Measurements from ENCODE around the gene SLC27A6. TPM values are rescaled to one million over a fixed set of nuclear protein-coding genes. Genes with fewer than 3 reads are reported as not detected.
"Not testable (repeated sequence)": the region's sequence is repeated elsewhere in the genome, so short reads cannot be mapped to it uniquely, and the experiment has no call there.

Gene SLC27A6
- total RNA-seq, 1 donor from 2014 or later = not detected

DNA sequence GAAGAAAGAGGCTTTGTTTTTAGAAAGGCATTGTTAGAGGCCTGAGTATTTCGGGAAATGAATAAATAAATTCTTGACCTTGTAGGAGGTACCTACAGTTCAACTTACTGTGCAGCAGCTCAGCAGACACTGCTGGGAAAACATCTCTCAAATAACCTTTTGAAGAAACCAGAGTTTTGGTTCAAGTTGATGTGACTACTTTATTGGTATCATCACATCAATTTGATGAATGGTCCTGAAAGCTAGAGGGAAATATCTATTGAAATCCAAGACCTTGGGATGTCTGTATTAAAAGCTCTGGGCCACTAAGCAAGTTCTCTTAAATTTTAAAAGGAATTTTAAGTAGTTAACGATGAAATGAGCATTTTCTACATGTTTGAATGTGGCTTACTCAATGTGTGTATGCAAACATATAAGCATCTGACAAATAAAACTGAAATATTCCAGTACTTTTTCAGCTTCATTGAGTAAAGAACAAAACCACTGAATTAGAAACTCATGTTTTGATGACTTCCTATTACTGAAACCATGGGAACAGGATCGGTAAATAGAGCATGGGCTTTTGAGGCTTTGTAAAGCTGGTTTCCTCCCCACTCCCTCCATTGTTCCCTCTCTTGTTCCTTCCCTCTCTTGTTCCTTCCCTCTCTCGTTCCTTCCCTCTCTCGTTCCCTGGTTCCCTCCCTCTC, 36.7 kb downstream of the SLC27A6 start:
- no peak for DNase-seq (ENCODE audit: low read depth, low spot score)

GRCh38 chr5:129002527-129002842, 37.2 kb downstream of the SLC27A6 start:
- no peak for DNase-seq (ENCODE audit: low read depth, low spot score)

- no peak for DNase-seq (ENCODE audit: low read depth, low spot score)
Observed at GRCh38 chr5:129003232-129003631, 37.9 kb downstream of the SLC27A6 start.

DNA sequence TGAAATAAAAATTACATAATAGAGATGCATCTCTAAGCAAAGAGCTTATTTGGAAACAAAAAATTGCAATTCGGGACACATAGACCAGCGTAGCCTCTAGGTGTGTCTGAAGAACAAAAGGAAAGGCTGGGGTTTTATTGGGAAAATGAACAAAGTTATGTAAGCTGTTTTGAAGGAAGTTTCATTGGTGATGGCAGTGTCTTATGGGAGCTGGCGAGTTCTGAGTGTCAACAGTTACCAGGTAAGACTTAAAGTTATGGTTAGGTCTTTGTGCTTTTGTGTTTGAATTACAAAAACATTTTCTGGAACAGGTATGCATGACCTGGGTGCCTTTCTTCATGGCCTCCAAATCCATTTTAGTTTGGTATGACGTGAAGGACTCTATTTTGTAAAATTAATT, 48.9 kb downstream of the SLC27A6 start:
- no peak for DNase-seq (ENCODE audit: low read depth, low spot score)

DNA sequence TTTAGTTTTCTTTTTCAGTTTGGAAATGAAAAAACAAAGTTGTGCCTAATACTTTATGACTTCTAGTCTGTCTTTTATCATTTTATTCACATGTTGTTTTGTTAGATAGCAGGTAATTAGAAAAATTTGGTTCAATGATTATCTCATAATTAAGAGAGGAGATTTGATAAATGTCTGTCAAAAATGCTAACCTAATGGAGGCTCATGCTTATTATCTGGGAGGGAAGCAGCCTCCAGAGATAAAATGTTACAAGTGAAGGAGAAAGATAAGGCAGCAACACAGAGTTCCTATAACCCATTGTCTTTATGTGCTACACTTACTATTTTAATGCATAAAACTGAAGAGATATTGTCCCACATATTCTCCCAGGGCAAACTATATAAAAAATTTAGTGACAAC, 53.5 kb downstream of the SLC27A6 start:
- no peak for DNase-seq (ENCODE audit: low read depth, low spot score)

DNA sequence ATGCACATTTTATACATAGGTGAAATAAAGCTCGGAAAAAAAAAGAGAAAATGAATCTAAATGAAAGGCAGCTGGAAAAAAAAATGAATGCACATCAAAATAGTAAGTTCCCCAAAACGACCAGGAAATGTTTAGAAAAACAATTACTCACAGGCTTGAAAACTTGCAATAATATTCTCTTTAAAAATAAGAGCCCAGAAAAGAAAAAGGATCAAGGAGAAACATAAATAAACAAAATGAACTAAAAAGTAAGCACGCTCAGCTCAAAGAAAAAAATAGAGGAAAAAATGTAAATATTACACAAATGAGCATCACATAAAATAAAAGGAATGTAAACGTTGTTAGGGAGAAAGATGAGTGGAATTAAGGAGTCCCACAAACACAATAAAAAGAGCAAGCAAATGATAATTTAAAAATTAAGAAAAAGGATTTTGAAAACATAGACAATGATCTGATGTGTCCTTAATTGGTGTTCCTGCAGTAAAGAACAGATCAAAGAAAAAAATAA, 54.2 kb downstream of the SLC27A6 start:
- no peak for DNase-seq (ENCODE audit: low read depth, low spot score)

GRCh38 chr5:129020683-129021082, 55.4 kb downstream of the SLC27A6 start:
- DNase-seq (ENCODE audit: low read depth, low spot score) = no peak

GRCh38 chr5:129021744-129022143, 56.5 kb downstream of the SLC27A6 start:
- DNase-seq (ENCODE audit: low read depth, low spot score) = no peak

- no peak for DNase-seq (ENCODE audit: low read depth, low spot score)
Observed at GRCh38 chr5:129022599-129022998, 57.3 kb downstream of the SLC27A6 start.

- no peak for DNase-seq (ENCODE audit: low read depth, low spot score)
Observed at GRCh38 chr5:129027260-129027659, 62.0 kb downstream of the SLC27A6 start.

DNA sequence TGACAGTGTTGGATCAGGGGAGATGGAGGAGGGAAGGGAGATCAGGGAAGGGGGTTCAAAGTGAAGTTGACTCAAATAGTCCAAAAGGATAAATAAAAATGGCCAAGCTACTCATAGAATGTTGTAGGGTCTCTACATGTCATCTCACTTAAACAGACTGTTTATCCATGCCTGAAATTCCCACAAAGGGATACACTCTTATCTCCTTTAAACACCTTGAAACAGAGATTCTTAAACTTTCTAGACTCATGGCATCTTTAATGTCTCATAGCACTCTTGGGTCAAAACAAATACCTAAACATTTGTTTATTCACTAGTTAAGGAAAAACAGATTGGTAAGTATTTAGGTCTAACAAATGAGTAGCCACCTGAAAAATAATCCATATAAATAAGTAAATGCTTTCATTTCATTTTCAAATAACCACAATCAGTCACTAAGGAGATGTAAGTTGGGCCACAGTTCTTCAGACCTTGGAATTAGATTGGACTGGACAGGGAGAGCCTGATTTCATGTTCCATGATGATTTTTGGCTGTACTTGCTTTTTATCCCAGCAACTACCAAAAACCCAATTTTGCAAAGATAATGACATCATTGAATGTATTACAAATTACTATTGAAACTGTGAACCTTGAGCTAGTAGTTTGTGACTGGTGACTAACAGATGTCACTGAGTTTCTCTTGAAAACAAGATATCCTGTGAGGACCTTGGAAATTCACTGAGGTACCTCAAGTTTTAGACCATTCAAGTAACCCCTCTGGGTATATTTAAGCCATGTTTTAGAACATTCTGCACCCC, 66.8 kb downstream of the SLC27A6 start:
- DNase-seq (ENCODE audit: low read depth, low spot score) = no peak

DNA sequence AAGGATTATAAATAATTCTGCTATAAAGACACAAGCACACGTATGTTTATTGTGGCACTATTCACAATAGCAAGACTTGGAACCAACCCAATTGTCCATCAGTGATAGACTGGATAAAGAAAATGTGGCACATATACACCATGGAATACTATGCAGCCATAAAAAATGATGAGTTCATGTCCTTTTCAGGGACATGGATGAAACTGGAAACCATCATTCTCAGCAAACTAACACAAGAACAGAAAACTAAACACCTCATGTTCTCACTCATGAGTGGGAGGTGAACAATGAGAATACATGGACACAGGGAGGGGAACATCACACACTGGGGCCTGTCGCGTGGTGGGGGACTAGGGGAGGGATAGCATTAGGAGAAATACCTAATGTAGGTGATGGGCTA, 71.0 kb downstream of the SLC27A6 start:
- not testable (repeated sequence) for DNase-seq (ENCODE audit: low read depth, low spot score)

GRCh38 chr5:129041196-129041881, 76.1 kb downstream of the SLC27A6 start:
- DNase-seq (ENCODE audit: low read depth, low spot score) = no peak

DNA sequence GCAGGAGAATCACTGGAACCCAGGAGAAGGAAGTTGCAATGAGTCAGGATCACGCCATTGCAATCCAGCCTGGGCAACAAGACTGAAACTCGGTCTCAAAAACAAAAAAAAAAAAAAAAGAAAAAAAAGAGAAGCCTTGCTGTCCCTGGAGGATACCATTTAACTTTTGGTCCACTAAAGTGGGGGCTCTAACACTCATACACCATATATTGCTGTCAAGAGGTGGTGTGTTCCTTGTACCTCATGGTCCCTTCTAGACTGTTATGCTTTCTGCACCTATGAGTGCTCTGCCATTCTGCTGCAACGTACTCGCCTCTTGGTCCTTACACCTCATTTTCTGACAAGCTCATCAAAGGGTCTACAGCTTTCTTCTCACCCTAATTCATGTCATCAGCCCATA, 77.0 kb downstream of the SLC27A6 start:
- DNase-seq (ENCODE audit: low read depth, low spot score) = no peak

- no peak for DNase-seq (ENCODE audit: low read depth, low spot score)
Observed at GRCh38 chr5:129043894-129044293, 78.6 kb downstream of the SLC27A6 start.

DNA sequence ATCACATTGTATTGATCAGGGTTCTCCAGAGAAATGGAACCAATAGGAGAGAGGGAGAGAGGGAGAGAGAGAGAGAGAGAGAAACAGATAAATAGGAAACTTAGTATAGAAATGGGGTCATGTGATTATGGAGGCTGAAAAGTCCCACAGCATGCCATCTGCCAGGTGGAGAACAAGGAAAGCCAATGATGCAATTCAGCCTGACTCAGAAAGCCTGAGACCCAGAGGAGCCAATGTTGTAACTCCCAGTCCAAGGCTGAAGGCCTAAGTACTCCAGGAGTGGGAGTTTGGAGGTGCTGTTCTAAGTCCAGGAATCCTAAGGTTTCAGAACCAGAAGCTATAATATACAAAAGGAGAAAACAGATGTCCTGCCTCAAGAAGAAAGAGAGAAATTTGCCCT, 80.9 kb downstream of the SLC27A6 start:
- DNase-seq (ENCODE audit: low read depth, low spot score) = no peak

GRCh38 chr5:129048509-129048908, 83.2 kb downstream of the SLC27A6 start:
- DNase-seq (ENCODE audit: low read depth, low spot score) = no peak

GRCh38 chr5:129049126-129049799, 84.0 kb downstream of the SLC27A6 start:
- no peak for DNase-seq (ENCODE audit: low read depth, low spot score)

GRCh38 chr5:129051283-129051682, 86.0 kb downstream of the SLC27A6 start:
- no peak for DNase-seq (ENCODE audit: low read depth, low spot score)

DNA sequence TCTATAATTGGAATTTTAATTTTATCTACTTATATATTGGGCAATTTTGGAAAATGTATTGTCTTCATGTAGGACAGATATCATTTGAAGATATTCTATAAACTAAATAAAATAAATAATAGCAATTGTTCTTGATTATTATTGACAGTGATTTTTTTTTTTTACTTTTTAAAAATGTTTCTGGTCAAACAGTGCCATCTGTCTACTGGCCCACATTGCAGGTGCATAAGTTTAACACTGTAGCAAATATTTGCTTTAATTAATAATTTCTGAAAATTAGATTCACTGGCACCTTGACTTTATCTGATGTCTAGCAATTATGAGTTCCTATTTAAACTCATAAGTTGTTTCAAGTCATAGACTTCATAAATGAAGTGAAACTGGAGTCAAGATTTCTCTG, 88.2 kb downstream of the SLC27A6 start:
- no peak for DNase-seq (ENCODE audit: low read depth, low spot score)

GRCh38 chr5:129057329-129057728, 92.0 kb downstream of the SLC27A6 start:
- no peak for DNase-seq (ENCODE audit: low read depth, low spot score)

GRCh38 chr5:129061849-129062248, 96.6 kb downstream of the SLC27A6 start:
- DNase-seq (ENCODE audit: low read depth, low spot score) = no peak
